GM18909 (cell line): ENCODE data around the gene PCDHGB5.

Experiments used
- ATAC-seq: cut with Tn5 transposase; IDR thresholded peaks from one replicate; pipeline ENCODE4 v1.9.1; 2021; ENCODE audit warnings: mild to moderate bottlenecking; ENCODE audit not compliant: unreplicated experiment, poor library complexity

Gene PCDHGB5

DNA sequence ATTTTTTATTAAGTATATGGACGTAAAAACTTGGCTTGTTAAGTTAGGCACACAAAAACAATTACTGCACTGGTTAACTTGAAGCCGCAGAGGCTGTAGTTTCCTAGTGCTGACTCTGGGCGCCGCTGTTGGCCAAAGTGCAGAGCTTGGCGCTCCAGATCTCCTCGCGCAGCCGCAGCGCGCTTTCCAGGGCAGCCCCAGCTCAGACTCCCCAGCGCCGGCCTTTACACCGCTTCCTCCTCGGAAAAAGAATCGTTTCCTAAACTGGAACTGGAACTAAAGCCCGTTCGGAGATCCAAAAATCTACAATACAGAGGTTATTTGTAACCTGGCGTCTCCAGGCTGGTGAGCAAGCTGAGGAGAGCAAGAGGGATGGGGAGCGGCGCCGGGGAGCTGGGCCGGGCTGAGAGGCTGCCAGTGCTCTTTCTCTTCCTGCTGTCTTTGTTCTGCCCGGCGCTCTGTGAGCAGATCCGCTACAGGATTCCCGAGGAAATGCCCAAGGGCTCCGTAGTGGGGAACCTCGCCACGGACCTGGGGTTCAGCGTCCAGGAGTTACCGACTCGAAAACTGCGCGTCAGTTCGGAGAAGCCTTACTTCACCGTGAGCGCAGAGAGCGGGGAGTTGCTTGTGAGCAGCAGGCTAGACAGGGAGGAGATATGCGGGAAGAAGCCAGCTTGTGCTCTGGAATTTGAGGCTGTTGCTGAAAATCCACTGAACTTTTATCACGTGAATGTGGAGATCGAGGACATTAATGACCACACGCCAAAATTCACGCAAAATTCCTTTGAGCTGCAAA is at the start of gene PCDHGB5:
Gene PCDHGB5, plus strand, starts transcription at position 192 of the 796 bp plus-strand sequence. Its CDS starts 181 bp downstream, at position 373.
- peak; percentile 85 for ATAC-seq

DNA sequence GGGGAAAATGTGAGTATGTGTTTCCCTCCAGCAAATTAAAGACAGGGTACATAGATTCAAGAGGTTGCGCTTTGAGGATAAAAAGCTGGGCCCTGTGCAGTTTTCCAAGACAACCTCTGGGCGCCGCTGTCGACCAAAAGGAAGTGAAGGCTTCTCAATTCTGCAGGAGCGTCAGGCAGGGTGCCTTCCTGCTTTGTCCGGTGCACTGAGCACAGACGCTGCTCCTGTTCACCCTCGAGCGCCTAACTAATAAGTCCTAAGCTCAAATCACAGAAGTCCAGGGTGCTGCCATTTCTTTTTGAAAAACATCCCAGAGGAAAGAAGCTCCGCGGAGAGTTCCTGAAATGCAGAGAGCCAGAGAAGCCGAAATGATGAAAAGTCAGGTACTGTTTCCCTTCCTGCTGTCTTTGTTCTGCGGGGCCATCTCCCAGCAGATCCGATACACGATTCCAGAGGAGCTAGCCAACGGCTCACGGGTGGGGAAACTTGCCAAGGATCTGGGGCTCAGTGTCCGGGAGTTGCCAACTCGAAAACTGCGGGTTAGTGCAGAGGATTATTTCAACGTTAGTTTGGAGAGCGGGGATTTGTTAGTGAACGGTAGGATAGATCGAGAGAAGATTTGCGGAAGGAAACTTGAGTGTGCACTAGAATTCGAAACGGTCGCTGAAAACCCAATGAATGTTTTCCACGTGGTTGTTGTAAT is 47.7 kb upstream of the PCDHGB5 start, which contains the start of gene PCDHGB1:
Gene PCDHGB1, plus strand, starts transcription at position 183 of the 703 bp plus-strand sequence. Its CDS starts 162 bp downstream, at position 345.
- ATAC-seq = peak; percentile 54

DNA sequence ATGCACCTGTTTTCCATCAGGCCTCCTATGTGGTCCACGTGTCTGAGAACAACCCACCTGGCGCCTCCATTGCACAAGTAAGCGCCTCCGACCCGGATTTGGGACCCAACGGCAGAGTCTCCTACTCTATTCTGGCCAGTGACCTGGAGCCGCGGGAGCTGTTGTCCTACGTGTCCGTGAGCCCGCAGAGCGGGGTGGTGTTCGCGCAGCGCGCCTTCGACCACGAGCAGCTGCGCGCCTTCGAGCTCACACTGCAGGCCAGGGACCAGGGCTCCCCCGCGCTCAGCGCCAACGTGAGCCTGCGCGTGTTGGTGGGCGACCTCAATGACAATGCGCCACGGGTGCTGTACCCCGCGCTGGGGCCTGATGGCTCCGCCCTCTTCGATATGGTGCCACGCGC is 46.2 kb upstream of the PCDHGB5 start:
- ATAC-seq = no peak

DNA sequence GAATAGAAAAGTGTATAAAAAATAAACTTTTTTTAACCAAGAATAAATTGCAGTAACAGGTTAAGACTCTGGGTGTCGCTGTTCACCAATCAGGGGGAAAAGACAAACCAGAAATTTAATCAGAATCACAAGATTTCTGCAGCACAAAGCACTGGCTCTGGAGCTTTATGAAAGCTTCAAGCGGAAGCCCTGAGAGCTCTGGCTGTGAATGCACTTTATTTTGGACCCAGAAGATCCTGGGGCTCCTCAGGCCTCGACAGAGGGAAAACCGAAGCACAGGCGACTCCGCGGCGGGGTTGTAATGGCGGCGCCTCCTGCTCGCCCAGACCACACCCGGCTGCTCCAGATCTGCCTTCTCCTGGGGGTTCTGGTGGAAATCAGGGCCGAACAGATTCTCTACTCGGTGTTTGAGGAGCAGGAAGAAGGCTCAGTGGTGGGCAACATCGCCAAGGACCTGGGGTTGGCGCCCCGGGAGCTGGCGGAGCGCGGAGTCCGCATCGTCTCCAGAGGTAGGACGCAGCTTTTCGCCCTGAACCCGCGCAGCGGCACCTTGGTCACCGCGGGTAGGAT is 42.8 kb upstream of the PCDHGB5 start, which contains the start of gene PCDHGA4:
Gene PCDHGA4, plus strand, starts transcription at position 122 of the 570 bp plus-strand sequence. Its CDS starts 87 bp downstream, at position 209.
- ATAC-seq = no peak

DNA sequence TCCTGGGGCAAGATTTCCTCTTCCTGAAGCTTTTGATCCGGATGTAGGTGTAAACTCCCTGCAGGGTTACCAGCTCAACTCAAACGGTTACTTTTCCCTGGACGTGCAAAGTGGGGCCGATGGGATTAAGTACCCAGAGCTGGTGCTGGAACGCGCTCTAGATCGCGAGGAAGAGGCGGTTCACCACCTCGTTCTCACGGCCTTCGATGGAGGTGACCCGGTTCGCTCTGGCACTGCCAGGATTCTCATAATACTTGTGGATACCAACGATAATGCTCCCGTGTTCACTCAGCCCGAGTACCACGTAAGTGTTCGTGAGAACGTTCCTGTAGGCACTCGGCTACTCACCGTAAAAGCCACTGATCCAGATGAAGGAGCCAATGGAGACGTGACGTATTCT is 42.1 kb upstream of the PCDHGB5 start:
- ATAC-seq = no peak

DNA sequence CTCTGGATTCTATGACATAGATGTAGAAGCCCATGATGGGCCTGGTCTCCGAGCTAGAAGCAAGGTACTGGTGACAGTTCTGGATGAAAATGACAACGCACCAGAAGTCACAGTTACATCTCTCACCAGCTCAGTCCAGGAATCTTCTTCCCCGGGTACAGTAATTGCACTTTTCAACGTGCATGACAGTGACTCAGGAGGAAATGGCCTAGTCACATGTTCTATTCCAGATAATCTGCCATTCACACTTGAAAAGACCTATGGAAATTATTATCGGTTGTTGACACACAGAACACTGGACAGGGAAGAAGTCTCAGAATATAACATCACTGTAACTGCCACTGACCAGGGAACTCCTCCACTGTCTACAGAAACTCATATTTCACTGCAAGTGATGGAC is 41.6 kb upstream of the PCDHGB5 start:
- ATAC-seq = no peak

DNA sequence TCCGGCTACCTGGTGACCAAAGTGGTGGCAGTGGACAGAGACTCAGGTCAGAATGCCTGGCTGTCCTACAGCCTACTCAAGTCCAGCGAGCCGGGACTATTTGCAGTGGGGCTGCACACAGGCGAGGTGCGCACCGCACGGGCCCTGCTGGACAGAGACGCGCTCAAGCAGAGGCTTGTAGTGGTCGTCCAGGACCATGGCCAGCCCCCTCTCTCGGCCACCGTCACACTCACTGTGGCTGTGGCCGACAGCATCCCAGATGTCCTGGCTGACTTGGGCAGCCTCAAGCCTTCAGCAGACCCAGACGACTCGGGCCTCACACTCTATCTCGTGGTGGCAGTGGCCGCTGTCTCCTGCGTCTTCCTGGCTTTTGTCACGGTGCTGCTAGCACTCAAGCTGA is 40.8 kb upstream of the PCDHGB5 start:
- no peak for ATAC-seq

DNA sequence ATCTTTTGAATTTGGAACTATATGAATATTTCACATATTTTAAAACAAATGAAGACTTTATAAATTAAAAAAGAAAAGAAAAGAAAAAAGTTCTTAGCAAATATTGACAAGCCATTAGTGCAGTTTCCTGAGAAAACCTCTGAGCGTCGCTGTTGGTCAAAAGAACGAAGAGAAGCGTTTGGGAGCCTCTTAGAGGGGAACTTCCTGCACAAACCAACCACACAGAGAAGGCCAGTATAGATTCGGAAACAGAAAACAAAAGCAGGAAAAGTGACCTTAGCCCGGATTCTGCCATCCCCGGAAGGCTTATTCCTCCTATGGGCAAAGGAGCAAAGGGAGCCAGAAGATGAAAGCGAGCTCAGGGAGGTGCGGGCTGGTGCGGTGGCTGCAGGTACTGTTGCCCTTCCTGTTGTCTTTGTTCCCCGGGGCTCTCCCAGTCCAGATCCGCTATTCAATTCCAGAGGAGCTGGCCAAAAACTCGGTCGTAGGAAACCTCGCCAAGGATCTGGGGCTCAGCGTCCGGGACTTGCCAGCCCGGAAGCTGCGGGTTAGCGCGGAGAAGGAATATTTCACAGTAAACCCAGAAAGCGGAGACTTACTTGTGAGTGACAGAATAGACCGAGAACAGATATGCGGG is 37.8 kb upstream of the PCDHGB5 start, which contains the start of gene PCDHGB2:
Gene PCDHGB2, plus strand, starts transcription at position 205 of the 637 bp plus-strand sequence. Its CDS starts 142 bp downstream, at position 347.
- ATAC-seq = peak; percentile 72

DNA sequence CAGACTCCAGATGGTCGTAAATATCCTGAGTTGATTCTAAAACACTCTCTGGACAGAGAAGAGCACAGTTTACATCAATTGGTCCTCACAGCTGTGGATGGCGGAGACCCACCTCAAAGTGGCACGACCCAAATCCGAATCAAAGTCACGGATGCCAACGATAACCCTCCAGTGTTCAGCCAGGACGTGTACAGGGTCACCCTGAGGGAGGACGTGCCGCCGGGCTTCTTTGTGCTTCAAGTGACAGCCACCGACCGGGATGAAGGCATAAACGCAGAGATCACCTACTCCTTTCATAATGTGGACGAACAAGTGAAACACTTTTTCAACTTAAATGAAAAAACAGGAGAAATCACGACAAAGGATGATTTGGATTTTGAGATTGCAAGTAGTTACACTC is 37.1 kb upstream of the PCDHGB5 start:
- no peak for ATAC-seq

DNA sequence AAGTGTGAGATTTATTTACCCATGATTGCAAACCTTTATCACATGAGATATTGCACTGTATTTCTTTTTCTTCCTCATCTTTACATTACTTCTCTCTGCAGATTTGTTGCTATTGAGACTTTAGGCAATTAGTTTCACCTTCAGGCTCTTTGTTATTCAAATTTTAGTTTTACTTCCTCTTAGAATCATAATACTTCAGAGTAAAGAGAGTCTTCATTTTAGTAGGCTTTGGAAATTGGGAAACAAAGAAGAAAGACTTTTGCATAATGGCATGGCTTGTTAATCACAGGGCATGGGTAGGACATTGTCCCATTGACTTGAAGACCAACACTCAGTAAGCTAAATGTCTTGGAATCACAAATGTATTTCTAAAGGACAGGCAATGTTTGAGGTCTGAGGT is 35.0 kb upstream of the PCDHGB5 start:
- no peak for ATAC-seq

DNA sequence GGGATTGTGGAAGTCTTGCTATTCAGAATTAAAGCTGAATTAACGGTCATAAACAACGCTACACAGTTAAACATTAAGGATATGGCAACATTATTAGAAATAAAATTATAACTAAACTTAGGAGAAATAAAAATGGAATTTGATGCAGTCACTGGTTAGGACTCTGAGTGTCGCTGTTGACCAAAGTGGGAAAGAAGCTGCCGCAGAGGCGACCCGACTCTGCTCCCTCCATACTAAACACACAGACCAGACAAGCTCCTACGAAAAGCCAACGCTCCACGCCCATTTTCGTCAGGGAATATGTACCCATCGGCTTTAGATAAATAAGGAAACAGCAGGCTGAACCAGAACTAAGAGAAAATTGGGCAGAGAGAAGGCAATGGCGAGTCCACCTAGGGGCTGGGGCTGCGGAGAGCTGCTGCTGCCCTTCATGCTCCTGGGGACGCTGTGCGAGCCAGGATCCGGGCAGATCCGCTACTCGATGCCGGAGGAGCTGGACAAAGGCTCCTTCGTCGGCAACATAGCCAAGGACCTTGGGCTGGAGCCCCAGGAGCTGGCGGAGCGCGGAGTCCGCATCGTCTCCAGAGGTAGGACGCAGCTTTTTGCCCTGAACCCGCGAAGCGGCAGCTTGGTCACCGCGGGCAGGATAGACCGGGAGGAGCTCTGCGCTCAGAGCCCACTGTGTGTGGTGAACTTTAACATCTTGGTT is 33.6 kb upstream of the PCDHGB5 start, which contains the start of gene PCDHGA5:
Gene PCDHGA5, plus strand, starts transcription at position 211 of the 709 bp plus-strand sequence. Its CDS starts 169 bp downstream, at position 380.
- no peak for ATAC-seq

DNA sequence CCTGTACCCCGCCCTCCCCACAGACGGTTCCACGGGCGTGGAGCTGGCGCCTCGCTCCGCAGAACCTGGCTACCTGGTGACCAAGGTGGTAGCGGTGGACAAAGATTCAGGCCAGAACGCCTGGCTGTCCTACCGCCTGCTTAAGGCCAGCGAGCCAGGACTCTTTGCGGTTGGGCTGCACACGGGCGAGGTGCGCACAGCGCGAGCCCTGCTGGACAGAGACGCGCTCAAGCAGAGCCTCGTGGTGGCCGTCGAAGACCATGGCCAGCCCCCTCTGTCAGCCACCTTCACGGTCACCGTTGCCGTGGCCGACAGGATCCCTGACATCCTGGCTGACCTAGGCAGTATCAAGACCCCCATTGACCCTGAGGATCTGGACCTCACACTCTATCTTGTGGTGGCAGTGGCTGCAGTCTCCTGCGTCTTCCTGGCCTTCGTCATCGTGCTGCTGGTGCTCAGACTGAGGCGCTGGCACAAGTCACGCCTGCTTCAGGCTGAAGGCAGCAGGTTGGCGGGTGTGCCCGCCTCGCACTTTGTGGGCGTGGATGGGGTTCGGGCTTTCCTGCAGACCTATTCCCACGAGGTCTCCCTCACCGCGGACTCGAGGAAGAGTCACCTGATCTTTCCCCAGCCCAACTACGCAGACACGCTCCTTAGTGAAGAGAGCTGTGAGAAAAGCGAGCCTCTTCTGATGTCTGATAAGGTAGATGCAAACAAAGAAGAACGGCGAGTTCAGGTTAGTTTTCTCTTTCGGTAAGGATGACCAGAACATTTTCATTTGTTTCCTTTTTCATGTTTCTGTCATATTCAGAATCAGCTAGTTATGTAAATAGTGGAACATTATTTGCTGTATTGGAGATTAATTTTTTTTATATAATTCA is 31.5 kb upstream of the PCDHGB5 start:
- no peak for ATAC-seq

DNA sequence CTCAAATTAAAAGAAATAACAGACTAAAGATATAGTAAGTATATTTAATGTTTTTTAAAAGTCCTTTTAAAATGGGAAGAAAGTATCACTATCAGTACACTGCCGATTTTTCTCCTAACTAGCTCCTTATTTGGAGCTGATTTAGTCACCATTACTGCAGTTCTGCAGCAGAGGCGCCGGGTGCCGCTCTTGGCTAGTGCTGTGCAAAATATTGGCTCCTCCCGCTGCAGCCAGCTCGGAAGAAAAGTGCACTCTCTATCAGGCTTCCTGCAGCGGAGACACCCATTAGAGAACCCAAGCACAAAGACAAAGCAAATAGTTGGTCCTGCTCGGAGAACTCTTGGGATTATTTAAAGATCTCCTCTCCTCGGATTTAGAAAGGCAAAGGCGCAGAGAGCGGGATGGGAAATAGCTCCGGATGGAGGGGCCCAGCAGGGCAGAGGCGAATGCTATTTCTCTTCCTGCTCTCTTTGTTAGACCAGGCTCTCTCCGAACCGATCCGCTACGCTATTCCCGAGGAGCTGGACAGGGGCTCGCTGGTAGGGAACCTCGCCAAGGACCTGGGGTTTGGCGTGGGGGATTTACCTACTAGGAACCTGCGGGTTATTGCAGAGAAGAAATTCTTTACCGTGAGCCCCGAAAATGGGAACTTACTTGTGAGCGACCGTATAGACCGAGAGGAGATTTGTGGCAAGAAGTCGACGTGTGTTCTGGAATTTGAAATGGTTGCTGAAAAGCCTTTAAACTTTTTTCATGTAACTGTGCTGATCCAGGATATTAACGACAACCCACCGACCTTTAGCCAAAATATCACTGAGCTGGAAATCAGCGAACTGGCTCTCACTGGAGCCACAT is 27.5 kb upstream of the PCDHGB5 start, which contains the start of gene PCDHGB3:
Gene PCDHGB3, plus strand, starts transcription at position 249 of the 855 bp plus-strand sequence. Its CDS starts 153 bp downstream, at position 402.
- ATAC-seq = peak; percentile 98

DNA sequence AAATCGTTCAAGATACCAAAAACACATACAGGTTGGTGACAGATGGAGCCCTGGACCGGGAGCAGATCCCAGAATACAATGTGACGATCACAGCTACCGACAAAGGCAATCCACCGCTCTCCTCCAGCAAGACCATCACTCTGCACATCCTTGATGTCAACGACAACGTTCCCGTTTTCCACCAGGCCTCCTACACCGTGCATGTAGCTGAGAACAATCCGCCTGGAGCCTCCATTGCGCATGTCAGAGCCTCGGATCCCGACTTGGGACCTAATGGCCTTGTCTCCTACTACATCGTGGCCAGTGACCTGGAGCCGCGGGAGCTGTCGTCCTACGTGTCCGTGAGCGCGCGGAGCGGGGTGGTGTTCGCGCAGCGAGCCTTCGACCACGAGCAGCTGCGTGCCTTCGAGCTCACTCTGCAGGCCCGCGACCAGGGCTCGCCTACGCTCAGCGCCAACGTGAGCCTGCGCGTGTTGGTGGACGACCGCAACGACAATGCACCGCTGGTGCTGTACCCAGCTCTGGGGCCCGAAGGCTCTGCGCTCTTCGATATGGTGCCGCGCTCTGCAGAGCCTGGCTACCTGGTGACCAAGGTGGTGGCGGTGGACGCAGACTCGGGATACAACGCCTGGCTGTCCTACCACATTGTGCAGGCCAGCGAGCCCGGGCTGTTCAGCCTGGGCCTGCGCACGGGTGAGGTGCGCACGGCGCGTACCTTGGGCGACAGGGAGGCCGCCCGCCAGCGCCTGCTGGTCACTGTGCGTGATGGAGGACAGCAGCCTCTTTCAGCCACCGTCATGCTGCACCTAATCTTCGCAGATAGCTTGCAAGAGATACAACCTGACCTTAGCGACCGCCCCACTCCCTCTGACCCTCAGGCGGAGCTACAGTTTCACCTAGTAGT is 25.9 kb upstream of the PCDHGB5 start:
- ATAC-seq = no peak

DNA sequence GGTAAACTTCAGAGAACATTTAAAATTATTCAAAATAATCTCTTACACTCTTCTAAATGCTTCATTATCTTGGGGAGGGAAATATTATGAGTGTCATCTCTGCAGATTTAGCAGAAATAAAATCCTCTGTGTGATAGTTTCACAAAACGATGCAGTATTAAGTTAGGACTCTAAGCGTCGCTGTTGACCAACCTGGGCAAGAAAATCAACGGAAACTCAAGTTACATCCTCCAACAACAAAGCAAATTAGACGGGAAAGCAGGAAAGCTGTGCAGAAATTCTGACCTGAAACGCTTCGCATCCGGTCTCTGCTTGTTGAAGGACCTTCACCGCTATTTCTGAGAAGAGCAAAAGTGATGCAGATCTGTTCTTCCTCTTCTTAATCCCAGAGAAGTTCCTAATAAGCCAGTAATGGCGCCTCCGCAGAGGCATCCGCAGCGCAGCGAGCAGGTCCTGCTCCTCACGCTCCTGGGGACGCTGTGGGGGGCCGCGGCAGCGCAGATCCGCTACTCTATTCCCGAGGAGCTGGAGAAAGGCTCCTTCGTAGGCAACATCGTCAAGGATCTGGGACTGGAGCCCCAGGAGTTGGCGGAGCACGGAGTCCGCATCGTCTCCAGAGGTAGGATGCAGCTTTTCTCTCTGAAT is 24.0 kb upstream of the PCDHGB5 start, which contains the start of gene PCDHGA6:
Gene PCDHGA6, plus strand, starts transcription at position 219 of the 645 bp plus-strand sequence. Its CDS starts 193 bp downstream, at position 412.
- no peak for ATAC-seq

DNA sequence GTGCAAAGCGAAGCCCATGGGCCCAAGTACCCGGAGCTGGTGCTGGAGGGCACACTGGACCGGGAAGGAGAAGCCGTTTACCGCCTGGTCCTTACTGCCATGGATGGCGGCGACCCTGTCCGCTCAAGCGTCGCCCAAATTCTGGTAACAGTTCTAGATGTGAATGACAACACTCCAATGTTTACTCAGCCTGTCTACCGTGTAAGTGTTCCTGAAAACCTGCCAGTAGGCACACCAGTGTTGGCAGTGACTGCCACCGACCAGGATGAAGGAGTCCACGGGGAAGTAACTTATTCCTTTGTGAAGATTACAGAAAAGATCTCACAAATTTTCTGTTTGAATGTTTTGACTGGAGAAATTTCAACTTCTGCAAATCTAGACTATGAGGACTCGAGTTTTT is 23.1 kb upstream of the PCDHGB5 start:
- ATAC-seq = no peak
